Astrocyte (in vitro differentiated cells and primary cell): ENCODE results near the gene BEND5. TPM values are rescaled to one million over a fixed set of nuclear protein-coding genes. Genes with fewer than 3 reads are reported as not detected.

Source experiments
- DNase-seq: peaks from one replicate; pipeline ENCODE4 v3.0.0-alpha.2; 2010; ENCODE audit warnings: low read depth
- FAIRE-seq: peaks from 2 replicates; lab custom pipeline; 2011; peaks lifted over from hg19 to GRCh38; lab: Jason Lieb, UNC
- H2AFZ ChIP-seq: 2 replicates; pipeline ENCODE4 v1.6.0; 2012; ENCODE audit warnings: low read depth, low read length, inconsistent platforms
- H3K27ac ChIP-seq: 2 replicates; pipeline ENCODE4 v1.5.1; 2011; ENCODE audit warnings: low read depth, low read length, inconsistent platforms
- H3K27me3 ChIP-seq: 2 replicates; pipeline ENCODE4 v1.6.0; 2011; ENCODE audit warnings: low read length, inconsistent platforms; ENCODE audit not compliant: insufficient read depth
- H3K36me3 ChIP-seq: 2 replicates; pipeline ENCODE4 v1.5.1; 2011; ENCODE audit warnings: low read length, inconsistent platforms; ENCODE audit not compliant: insufficient read depth
- H3K4me1 ChIP-seq: 2 replicates; pipeline ENCODE4 v1.5.1; 2011; ENCODE audit warnings: low read length, inconsistent platforms; ENCODE audit not compliant: insufficient read depth
- H3K4me2 ChIP-seq: 2 replicates; pipeline ENCODE4 v1.6.0; 2012; ENCODE audit warnings: low read length, inconsistent platforms
- H3K4me3 ChIP-seq: 2 replicates; pipeline ENCODE4 v1.5.1; 2011; ENCODE audit warnings: low read depth, mild to moderate bottlenecking, low read length, inconsistent platforms; ENCODE audit not compliant: insufficient read depth
- H3K79me2 ChIP-seq: 2 replicates; pipeline ENCODE4 v1.6.0; 2012; ENCODE audit warnings: mild to moderate bottlenecking, low read length, inconsistent platforms; ENCODE audit not compliant: insufficient read depth
- H3K9ac ChIP-seq: 2 replicates; pipeline ENCODE4 v1.6.0; 2012; ENCODE audit warnings: mild to moderate bottlenecking, low read length, inconsistent platforms
- H3K9me3 ChIP-seq: 2 replicates; pipeline ENCODE4 v1.5.1; 2012; ENCODE audit warnings: low read depth, mild to moderate bottlenecking, low read length, inconsistent platforms; ENCODE audit not compliant: insufficient read depth
- H4K20me1 ChIP-seq: 2 replicates; pipeline ENCODE4 v1.6.0; 2012; ENCODE audit warnings: low read length, inconsistent platforms; ENCODE audit not compliant: insufficient read depth
- H3K27ac Mint-ChIP-seq: one replicate; pipeline ENCODE4 v1.8.0; 2021; ENCODE audit warnings: mild to moderate bottlenecking, mixed read lengths; ENCODE audit not compliant: unreplicated experiment
- H3K27me3 Mint-ChIP-seq: one replicate; pipeline ENCODE4 v1.8.0; 2021; ENCODE audit warnings: low read depth, mixed read lengths; ENCODE audit not compliant: unreplicated experiment
- H3K36me3 Mint-ChIP-seq: one replicate; pipeline ENCODE4 v1.8.0; 2021; ENCODE audit warnings: low read depth, mixed read lengths; ENCODE audit not compliant: unreplicated experiment
- H3K4me1 Mint-ChIP-seq: one replicate; pipeline ENCODE4 v1.8.0; 2021; ENCODE audit warnings: low read depth, mixed read lengths; ENCODE audit not compliant: unreplicated experiment
- H3K4me3 Mint-ChIP-seq: one replicate; pipeline ENCODE4 v1.8.0; 2021; ENCODE audit warnings: mild to moderate bottlenecking, moderate library complexity, mixed read lengths; ENCODE audit not compliant: unreplicated experiment
- H3K9me3 Mint-ChIP-seq: one replicate; pipeline ENCODE4 v1.8.0; 2021; ENCODE audit warnings: mild to moderate bottlenecking, mixed read lengths; ENCODE audit not compliant: unreplicated experiment
- EZH2 ChIP-seq: IDR thresholded peaks from 2 replicates; pipeline ENCODE4 v1.6.1; 2012; ENCODE audit warnings: mild to moderate bottlenecking, low read length, inconsistent platforms; ENCODE audit not compliant: insufficient read depth
- total RNA-seq: library from RNA; stranded (reverse); gene quantifications from 2 replicates; pipeline ENCODE4 v1.2.1, GENCODE V29; 2021
- TF ChIP-seq, protein P1 (sequence below): IDR thresholded peaks from 2 replicates; pipeline ENCODE4 v1.5.1; 2011; ENCODE audit warnings: low read depth, mild to moderate bottlenecking, inconsistent platforms, low read length, moderate library complexity; ENCODE audit not compliant: insufficient read depth

Gene BEND5
- total RNA-seq, 1 donor from 2014 or later = 1.4 TPM

DNA sequence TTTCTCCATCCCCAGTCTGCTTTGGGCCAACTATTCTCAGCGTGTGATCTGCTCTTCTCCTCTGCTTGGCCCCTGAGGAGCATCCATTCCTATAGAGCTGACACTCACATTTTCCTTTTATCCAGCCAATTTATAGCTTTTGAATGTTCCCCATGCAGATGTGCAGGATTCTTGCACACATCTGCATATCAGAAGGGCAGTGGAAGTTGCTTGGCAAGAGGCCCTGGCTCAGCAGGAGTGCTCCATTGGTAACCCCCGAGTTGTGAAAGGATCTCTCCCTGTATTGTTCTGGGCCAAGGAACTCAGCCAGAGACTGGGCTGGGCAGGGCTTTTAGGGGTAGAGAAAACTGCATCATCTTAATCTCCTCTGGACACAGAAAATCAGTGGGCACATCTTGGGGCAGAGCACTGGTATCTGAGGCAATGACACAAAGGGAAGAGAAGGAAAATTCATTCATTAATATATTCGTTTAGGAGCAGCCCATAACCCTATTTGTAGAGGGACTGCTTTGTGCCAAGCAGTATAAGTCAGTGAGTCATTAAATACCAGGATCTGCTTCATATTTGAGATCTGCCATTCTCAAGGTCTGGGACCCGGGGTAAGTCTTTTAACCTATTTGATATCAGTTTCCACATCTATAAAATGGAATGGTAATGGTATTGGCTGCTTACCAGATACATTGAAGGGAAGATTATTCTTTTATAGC lies 31.0 kb upstream of the BEND5 start:
- Histone ChIP-seq H3K27ac (no peak overlapping the region), H3K79me2 (no peaks in the 10 kb centered on the region), H3K27me3 (no peaks in the 10 kb centered on the region), H3K4me3 (no peak overlapping the region), H3K9me3 (no peaks in the 10 kb centered on the region), H3K36me3 (no peaks in the 10 kb centered on the region), H3K4me2 (no peak overlapping the region), H4K20me1 (no peaks in the 10 kb centered on the region), H2AFZ (no peak overlapping the region), H3K9ac (no peak overlapping the region), H3K4me1 (no peaks in the 10 kb centered on the region)
- Mint-ChIP-seq H3K27me3 (peaks cover 9% of the 10 kb centered on the region), H3K36me3 (no peaks in the 10 kb centered on the region), H3K4me3 (no peak overlapping the region), H3K27ac (no peak overlapping the region), H3K9me3 (no peaks in the 10 kb centered on the region), H3K4me1 (no peaks in the 10 kb centered on the region)
- FAIRE-seq = no peak
- no peak for DNase-seq
- TF ChIP-seq, protein P1, sequence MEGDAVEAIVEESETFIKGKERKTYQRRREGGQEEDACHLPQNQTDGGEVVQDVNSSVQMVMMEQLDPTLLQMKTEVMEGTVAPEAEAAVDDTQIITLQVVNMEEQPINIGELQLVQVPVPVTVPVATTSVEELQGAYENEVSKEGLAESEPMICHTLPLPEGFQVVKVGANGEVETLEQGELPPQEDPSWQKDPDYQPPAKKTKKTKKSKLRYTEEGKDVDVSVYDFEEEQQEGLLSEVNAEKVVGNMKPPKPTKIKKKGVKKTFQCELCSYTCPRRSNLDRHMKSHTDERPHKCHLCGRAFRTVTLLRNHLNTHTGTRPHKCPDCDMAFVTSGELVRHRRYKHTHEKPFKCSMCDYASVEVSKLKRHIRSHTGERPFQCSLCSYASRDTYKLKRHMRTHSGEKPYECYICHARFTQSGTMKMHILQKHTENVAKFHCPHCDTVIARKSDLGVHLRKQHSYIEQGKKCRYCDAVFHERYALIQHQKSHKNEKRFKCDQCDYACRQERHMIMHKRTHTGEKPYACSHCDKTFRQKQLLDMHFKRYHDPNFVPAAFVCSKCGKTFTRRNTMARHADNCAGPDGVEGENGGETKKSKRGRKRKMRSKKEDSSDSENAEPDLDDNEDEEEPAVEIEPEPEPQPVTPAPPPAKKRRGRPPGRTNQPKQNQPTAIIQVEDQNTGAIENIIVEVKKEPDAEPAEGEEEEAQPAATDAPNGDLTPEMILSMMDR = no peak
- TF ChIP-seq EZH2 = no peak

DNA sequence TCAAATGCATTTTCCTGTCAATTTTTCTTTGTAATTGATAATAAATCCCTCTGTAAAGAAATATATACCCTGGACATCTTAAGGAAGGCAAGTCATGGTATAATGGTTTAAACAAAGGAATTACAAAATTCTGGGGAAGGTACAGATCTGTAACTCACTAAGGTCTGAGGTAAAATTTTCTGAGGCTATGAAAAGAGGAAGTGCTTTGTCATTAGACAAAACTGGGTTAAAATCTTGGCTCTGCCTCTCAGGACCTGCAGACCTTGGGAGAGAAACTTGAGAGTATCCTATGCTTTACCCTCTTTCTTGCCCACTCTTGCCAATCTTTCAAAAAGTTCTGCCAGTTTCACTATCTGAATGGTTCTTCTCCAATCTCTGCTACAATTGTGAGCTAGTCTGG lies 26.8 kb upstream of the BEND5 start:
- H3K9me3 Mint-ChIP-seq = no peaks in the 10 kb centered on the region
- no peak overlapping the region for H3K4me3 Mint-ChIP-seq
- no peaks in the 10 kb centered on the region for H3K9me3 ChIP-seq
- H3K4me1 ChIP-seq = no peaks in the 10 kb centered on the region
- H3K27me3 ChIP-seq = no peaks in the 10 kb centered on the region
- no peak overlapping the region for H3K27ac Mint-ChIP-seq
- H3K79me2 ChIP-seq = no peaks in the 10 kb centered on the region
- FAIRE-seq (no peak), DNase-seq (no peak)
- no peak overlapping the region for H3K9ac ChIP-seq
- no peaks in the 10 kb centered on the region for H3K36me3 ChIP-seq
- H2AFZ ChIP-seq = no peak overlapping the region
- no peaks in the 10 kb centered on the region for H4K20me1 ChIP-seq
- H3K4me1 Mint-ChIP-seq = no peaks in the 10 kb centered on the region
- no peaks in the 10 kb centered on the region for H3K36me3 Mint-ChIP-seq
- TF ChIP-seq, protein P1 = no peak
- TF ChIP-seq EZH2 = no peak
- no peak overlapping the region for H3K4me2 ChIP-seq
- H3K4me3 ChIP-seq = no peak overlapping the region
- H3K27me3 Mint-ChIP-seq = peaks cover 28% of the 10 kb centered on the region
- no peak overlapping the region for H3K27ac ChIP-seq

DNA sequence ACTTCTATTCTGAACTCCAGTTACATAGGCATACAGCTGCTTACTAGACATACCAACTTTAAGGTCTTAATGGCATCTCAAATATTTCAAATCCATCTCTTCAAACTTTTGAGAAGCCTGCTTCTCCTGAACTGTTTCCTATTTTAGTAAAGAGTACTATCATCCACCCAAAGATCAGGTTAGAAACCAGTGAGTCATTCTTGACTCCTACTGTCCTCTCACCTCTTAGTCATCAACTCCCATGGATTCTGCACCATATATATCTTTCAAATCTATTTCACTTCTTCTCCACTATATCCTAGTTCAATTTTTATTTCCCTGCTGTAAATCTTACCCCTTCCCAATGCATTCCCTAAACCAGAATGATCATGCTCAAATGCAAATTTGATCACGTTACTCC lies 18.1 kb upstream of the BEND5 start:
- H3K27me3 ChIP-seq = no peaks in the 10 kb centered on the region
- no peak overlapping the region for H3K4me2 ChIP-seq
- FAIRE-seq (no peak), DNase-seq (no peak)
- H3K4me3 Mint-ChIP-seq = no peak overlapping the region
- H3K9me3 ChIP-seq = no peaks in the 10 kb centered on the region
- no peaks in the 10 kb centered on the region for H3K79me2 ChIP-seq
- no peaks in the 10 kb centered on the region for H3K4me1 ChIP-seq
- no peak overlapping the region for H3K27ac ChIP-seq
- TF ChIP-seq, protein P1 = no peak
- TF ChIP-seq EZH2 = no peak
- no peak overlapping the region for H3K4me3 ChIP-seq
- H3K9ac ChIP-seq = no peak overlapping the region
- H4K20me1 ChIP-seq = no peaks in the 10 kb centered on the region
- peaks cover 21% of the 10 kb centered on the region for H3K27me3 Mint-ChIP-seq
- H3K9me3 Mint-ChIP-seq = no peaks in the 10 kb centered on the region
- H3K27ac Mint-ChIP-seq = no peak overlapping the region
- peaks cover 8% of the 10 kb centered on the region for H3K4me1 Mint-ChIP-seq
- no peaks in the 10 kb centered on the region for H3K36me3 ChIP-seq
- no peak overlapping the region for H2AFZ ChIP-seq
- no peaks in the 10 kb centered on the region for H3K36me3 Mint-ChIP-seq
